ENCODE data around the gene SH2D2A. TPM values are rescaled to one million over a fixed set of nuclear protein-coding genes. Genes with fewer than 3 reads are reported as not detected.

Gene SH2D2A
- total and polyA plus RNA-seq, 9 of the 15 experiments (the other 6 are each of a cell fraction or from before 2014, with no cell fraction given), result 0.89 to 33.6 (median 6.9) TPM

- TF ChIP-seq SREBF1 (IDR thresholded peaks at IDR 0.05; ENCODE audit: borderline replicate concordance, low read depth, low read length) (no peak), ZNF184 (CRISPR knock-in tag; IDR thresholded peaks at IDR 0.05) (no peak), MCM3 (IDR thresholded peaks at IDR 0.05) (no peak), THAP12 (CRISPR knock-in tag; IDR thresholded peaks at IDR 0.05) (no peak), ZNF699 (CRISPR knock-in tag; IDR thresholded peaks at IDR 0.05; ENCODE audit: insufficient replicate concordance) (no peak), NCOA6 (IDR thresholded peaks at IDR 0.05) (no peak), U2AF1 (optimal IDR thresholded peaks at IDR 0.05; ENCODE audit: low read depth, low read length) (no peak), MBD1 (CRISPR knock-in tag; IDR thresholded peaks at IDR 0.05) (no peak), MLX (CRISPR knock-in tag; conservative IDR thresholded peaks at IDR 0.05) (no peak), TEAD1 (CRISPR knock-in tag; IDR thresholded peaks at IDR 0.05) (peak in 1 of 2 experiments; percentile 49; a peak in 1 of 4 replicates), MNT (conservative IDR thresholded peaks at IDR 0.05) (peak in 1 of 2 experiments; percentile 54; a peak in 3 of 4 replicates)
Measured at GRCh38 chr1:156767879-156768604, 48.6 kb downstream of the SH2D2A start (continued).

Data from K562 (cell line).